Measurements from ENCODE around the gene ST8SIA5. TPM values are rescaled to one million over a fixed set of nuclear protein-coding genes. Genes with fewer than 3 reads are reported as not detected.

The ST8SIA5 gene
- total and polyA plus RNA-seq, 2 of the 4 experiments (the other 2 are of a cell fraction) = 0.03 TPM; not detected in 1

DNA sequence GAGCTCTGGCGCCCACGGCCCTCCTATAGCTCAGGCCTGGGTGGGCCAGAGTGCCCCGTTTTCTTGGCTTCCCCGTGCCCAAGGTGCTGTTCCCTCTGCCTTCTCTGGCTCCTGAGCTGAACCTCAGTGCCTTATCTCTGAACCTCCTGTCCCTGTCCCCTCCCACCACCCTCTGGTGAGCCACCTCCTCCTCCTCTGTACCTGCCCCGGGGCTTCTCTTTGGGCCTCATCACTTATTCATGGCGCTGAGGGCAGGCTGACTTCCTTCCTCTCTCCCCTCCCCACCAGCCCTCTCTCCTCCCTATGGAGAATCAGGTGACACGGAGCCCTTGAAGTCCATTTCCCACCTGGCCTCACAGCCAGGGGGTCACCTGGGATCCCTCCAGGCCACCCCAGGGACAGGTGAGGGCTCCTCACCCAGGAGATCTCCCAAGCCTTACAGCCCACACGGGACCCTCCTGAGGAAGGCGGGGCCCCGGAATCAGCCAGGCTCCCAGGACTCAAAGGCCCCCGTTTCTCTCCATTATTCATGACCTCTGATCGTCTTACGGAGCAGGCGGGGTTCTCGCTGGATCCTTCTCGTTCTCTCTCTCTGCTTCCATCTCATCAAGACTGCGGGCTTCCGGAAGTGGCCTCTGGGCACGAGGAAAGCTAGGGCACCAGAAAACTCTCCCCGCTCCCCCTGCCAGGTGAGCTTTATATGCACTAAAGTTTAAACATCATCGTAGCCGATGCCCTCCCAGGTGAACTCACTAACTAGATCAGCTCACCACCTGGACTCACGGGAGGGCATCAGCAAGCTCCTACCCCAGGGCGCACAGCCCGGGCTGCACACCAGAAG, 99.5 kb downstream of the ST8SIA5 start, which contains the start of gene LOXHD1:
LOXHD1 (minus strand) TSS at position 106 of the 841 bp plus-strand sequence. CDS start 187 bp downstream, outside the sequence.
- BruUV-seq (replicated peaks) = no TSS peak
- ChIA-PET CTCF (interaction anchor here (0.6 to 1.7 kb wide), 16 partner anchors 14 to 522 kb away, joined by 3 to 6 read pairs (median 4); a partner anchor contains a TSS), POLR2A (ENCODE audit: unreplicated experiment) (interaction anchor here (0.6 kb wide), 2 partner anchors 13 to 1039 kb away, joined by 3 to 6 read pairs; no protein-coding TSS in a partner anchor)
- Histone ChIP-seq H2BK15ac (ENCODE audit: low read depth, low read length) (no peak within 1 kb of the TSS), H4K20me1 (ENCODE audit: insufficient read depth, low read length) (no peaks in the 10 kb centered on the region), H4K8ac (ENCODE audit: low read depth in 2 of 2, low read length in 2 of 2) (no peak within 1 kb of the TSS), H3K9me1 (ENCODE audit: insufficient read depth, low read length) (no peaks in the 10 kb centered on the region), H3K14ac (replicated peaks; ENCODE audit: low read depth, low read length) (no peak within 1 kb of the TSS), H3K27me3 (ENCODE audit: control insufficient read depth, insufficient read depth, low read length) (peaks cover 8% of the 10 kb centered on the region; the same call in 1 of the 2 replicates), H2BK5ac (ENCODE audit: low read depth, low read length, poor library complexity, severe bottlenecking) (no peak within 1 kb of the TSS), H3K36me3 (ENCODE audit: control insufficient read depth, insufficient read depth, low read length) (no peaks in the 10 kb centered on the region), H3K27ac (ENCODE audit: insufficient read depth, low read length) (no peak within 1 kb of the TSS), H2AFZ (replicated peaks; ENCODE audit: low read length, poor library complexity) (no peak within 1 kb of the TSS), H3K79me1 (ENCODE audit: low read depth in 1 of 2, low read length in 2 of 2) (no peaks in the 10 kb centered on the region), H3K4me3 (ENCODE audit: insufficient read depth, low read depth, low read length) (no peak within 1 kb of the TSS), H3K9me3 (ENCODE audit: control insufficient read depth, insufficient read depth, low read length) (no peaks in the 10 kb centered on the region), H2BK20ac (ENCODE audit: low read depth, low read length) (no peak within 1 kb of the TSS), H3K23ac (ENCODE audit: low read depth, low read length) (no peak within 1 kb of the TSS), H2AK9ac (replicated peaks; ENCODE audit: low read depth, low read length, poor library complexity) (no peak within 1 kb of the TSS), H3K9ac (ENCODE audit: low read depth, low read length) (no peak within 1 kb of the TSS), H3K4me2 (ENCODE audit: low read depth, low read length) (no peak within 1 kb of the TSS), H3K4ac (ENCODE audit: low read depth, low read length) (no peak within 1 kb of the TSS), H2BK120ac (ENCODE audit: low read depth, low read length) (no peak within 1 kb of the TSS), H2AK5ac (ENCODE audit: low read depth, low read length) (no peak within 1 kb of the TSS), H3K4me1 (ENCODE audit: control insufficient read depth, insufficient read depth, low read length) (no peaks in the 10 kb centered on the region), H4K5ac (ENCODE audit: low read depth, low read length) (no peak within 1 kb of the TSS), H4K91ac (ENCODE audit: insufficient read depth, low read depth, low read length) (no peak within 1 kb of the TSS), H3K56ac (ENCODE audit: extremely low read depth, insufficient read depth, low read length) (no peak within 1 kb of the TSS), H3K18ac (ENCODE audit: low read depth, low read length) (no peak within 1 kb of the TSS)
- in situ Hi-C loops (cut with MboI; ENCODE audit: low sequenced_read_pairs) = loop anchor here (5.0 to 25.0 kb wide), 3 partner anchors 363 to 995 kb away; no protein-coding TSS in a partner anchor
- dilution Hi-C loops (cut with HindIII; ENCODE audit: low sequenced_read_pairs, unreplicated experiment) = no loop called here
- WGBS, 2 experiments (ENCODE audit: extremely low coverage in 2 of 2, insufficient read length in 1 of 2) = 81% methylated on average over 11 of the region's 25 CpGs; no CpG with 5 or more reads in 1 of the 2 experiments
- no peak for ATAC-seq (ENCODE audit: low read depth)
- intact Hi-C loops (cut with micrococcal nuclease) = no loop called here
- DNase-seq = no peak
- TF ChIP-seq CHD1 (IDR thresholded peaks at IDR 0.05; ENCODE audit: low read depth, low read length) (no peak), MAFK (IDR thresholded peaks at IDR 0.05; ENCODE audit: low read depth, low read length) (no peak), CEBPB (IDR thresholded peaks at IDR 0.05; ENCODE audit: low read depth, low read length) (no peak), MXI1 (IDR thresholded peaks at IDR 0.05; ENCODE audit: borderline replicate concordance, low read depth, low read length) (no peak), MAZ (IDR thresholded peaks at IDR 0.05; ENCODE audit: borderline replicate concordance, low read depth, low read length) (no peak), RCOR1 (IDR thresholded peaks at IDR 0.05; ENCODE audit: insufficient replicate concordance, low read length) (no peak), BHLHE40 (IDR thresholded peaks at IDR 0.05; ENCODE audit: low read depth, low read length) (no peak), RFX5 (IDR thresholded peaks at IDR 0.05; ENCODE audit: low read depth, low read length) (no peak), SMC3 (IDR thresholded peaks at IDR 0.05; ENCODE audit: low read depth, low read length) (no peak), RAD21 (IDR thresholded peaks at IDR 0.05; ENCODE audit: low read length) (no peak), POLR2A (IDR thresholded peaks at IDR 0.05; ENCODE audit: low read depth, low read length) (no peak), FOS (IDR thresholded peaks at IDR 0.05; ENCODE audit: low read depth, low read length) (no peak), NFE2L2 (IDR thresholded peaks at IDR 0.05; ENCODE audit: low read depth, low read length) (no peak)
- TF ChIP-seq, protein P1, sequence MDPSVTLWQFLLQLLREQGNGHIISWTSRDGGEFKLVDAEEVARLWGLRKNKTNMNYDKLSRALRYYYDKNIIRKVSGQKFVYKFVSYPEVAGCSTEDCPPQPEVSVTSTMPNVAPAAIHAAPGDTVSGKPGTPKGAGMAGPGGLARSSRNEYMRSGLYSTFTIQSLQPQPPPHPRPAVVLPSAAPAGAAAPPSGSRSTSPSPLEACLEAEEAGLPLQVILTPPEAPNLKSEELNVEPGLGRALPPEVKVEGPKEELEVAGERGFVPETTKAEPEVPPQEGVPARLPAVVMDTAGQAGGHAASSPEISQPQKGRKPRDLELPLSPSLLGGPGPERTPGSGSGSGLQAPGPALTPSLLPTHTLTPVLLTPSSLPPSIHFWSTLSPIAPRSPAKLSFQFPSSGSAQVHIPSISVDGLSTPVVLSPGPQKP (IDR thresholded peaks at IDR 0.05; ENCODE audit: borderline replicate concordance, low read depth, low read length) = no peak
- TF ChIP-seq, protein P2, sequence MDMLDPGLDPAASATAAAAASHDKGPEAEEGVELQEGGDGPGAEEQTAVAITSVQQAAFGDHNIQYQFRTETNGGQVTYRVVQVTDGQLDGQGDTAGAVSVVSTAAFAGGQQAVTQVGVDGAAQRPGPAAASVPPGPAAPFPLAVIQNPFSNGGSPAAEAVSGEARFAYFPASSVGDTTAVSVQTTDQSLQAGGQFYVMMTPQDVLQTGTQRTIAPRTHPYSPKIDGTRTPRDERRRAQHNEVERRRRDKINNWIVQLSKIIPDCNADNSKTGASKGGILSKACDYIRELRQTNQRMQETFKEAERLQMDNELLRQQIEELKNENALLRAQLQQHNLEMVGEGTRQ (IDR thresholded peaks at IDR 0.05; ENCODE audit: low read depth, low read length) = no peak
